ENCODE results near the gene PODXL2.

DNA sequence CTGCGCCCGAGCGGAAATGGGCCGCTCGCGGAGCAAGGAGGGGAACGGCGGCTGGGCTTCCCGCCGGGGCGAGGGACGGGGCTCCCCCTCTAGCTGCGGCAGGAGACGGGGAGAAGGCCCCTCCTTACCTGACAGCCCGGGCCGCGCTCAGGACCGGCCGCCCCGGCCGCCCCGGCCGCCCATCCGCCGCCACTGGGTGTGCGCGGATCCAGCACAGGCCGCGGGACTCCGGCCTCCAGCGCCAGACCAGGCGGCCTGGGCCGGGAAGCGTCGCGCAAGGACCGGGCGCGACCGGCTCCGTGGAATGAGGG is 38.7 kb upstream of the PODXL2 start:
- no peak for TF ChIP-seq CTCF (IDR thresholded peaks at IDR 0.05; ENCODE audit: insufficient read depth, low read depth, low read length)
- no peak for TF ChIP-seq EZH2 (IDR thresholded peaks at IDR 0.05; ENCODE audit: insufficient read depth, low read length)

All from astrocyte (in vitro differentiated cells and primary cell).